ENCODE measurements around the gene PRR29. TPM values are rescaled to one million over a fixed set of nuclear protein-coding genes. Genes with fewer than 3 reads are reported as not detected.

The PRR29 gene
- polyA plus RNA-seq, 1 donor from 2014 or later, result 2.8 TPM

DNA sequence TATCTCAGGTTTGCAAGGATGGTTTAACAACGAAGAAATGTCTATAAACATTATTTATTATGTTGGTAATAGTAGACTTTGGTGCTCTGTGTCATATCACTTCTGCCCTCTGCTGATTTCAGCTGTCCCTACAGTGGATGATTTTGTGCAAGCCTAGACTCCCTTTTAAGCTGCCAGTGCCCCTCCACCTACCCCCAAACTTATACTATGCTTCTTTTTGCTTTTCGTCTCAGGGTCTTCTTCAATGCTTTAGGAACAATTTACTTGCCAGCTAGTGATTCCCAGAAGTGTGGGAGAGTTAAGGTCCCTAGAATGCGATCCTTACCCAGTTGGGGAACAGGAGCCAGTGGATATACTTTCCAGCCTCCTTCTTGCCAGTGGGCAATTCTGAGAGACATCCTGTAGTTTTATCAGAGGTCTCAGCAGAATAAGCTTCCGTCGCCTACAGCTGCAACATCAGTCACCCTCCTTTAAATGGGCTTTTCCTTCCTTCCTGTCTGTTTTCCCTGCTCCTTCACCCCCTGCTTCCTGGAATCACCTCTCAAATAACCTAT is 18.2 kb downstream of the PRR29 start:
- no peaks in the 10 kb centered on the region for H3F3A ChIP-seq (ENCODE audit: insufficient read depth, low read length, poor library complexity, severe bottlenecking)
- H3K79me2 ChIP-seq (replicated peaks; ENCODE audit: insufficient read depth, low read length), result no peaks in the 10 kb centered on the region
- H3K27ac ChIP-seq (ENCODE audit: low read length), result no peak overlapping the region
- H3K9me3 ChIP-seq (ENCODE audit: low read length), result no peaks in the 10 kb centered on the region
- no peak overlapping the region for H3K4me3 ChIP-seq (ENCODE audit: low read length)
- no peaks in the 10 kb centered on the region for H3K9me2 ChIP-seq (ENCODE audit: insufficient read depth, low read length)
- TF ChIP-seq, protein P1, sequence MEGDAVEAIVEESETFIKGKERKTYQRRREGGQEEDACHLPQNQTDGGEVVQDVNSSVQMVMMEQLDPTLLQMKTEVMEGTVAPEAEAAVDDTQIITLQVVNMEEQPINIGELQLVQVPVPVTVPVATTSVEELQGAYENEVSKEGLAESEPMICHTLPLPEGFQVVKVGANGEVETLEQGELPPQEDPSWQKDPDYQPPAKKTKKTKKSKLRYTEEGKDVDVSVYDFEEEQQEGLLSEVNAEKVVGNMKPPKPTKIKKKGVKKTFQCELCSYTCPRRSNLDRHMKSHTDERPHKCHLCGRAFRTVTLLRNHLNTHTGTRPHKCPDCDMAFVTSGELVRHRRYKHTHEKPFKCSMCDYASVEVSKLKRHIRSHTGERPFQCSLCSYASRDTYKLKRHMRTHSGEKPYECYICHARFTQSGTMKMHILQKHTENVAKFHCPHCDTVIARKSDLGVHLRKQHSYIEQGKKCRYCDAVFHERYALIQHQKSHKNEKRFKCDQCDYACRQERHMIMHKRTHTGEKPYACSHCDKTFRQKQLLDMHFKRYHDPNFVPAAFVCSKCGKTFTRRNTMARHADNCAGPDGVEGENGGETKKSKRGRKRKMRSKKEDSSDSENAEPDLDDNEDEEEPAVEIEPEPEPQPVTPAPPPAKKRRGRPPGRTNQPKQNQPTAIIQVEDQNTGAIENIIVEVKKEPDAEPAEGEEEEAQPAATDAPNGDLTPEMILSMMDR (IDR thresholded peaks at IDR 0.05; ENCODE audit: poor library complexity, severe bottlenecking), result no peak
- no peak for TF ChIP-seq POLR2AphosphoS5 (IDR thresholded peaks at IDR 0.05)
- TF ChIP-seq SMC3 (conservative IDR thresholded peaks at IDR 0.05; ENCODE audit: poor library complexity), result no peak
- no peak for TF ChIP-seq RAD21 (conservative IDR thresholded peaks at IDR 0.05)
- no peak for TF ChIP-seq EP300 (conservative IDR thresholded peaks at IDR 0.05; ENCODE audit: poor library complexity, severe bottlenecking)
- TF ChIP-seq, protein P2, sequence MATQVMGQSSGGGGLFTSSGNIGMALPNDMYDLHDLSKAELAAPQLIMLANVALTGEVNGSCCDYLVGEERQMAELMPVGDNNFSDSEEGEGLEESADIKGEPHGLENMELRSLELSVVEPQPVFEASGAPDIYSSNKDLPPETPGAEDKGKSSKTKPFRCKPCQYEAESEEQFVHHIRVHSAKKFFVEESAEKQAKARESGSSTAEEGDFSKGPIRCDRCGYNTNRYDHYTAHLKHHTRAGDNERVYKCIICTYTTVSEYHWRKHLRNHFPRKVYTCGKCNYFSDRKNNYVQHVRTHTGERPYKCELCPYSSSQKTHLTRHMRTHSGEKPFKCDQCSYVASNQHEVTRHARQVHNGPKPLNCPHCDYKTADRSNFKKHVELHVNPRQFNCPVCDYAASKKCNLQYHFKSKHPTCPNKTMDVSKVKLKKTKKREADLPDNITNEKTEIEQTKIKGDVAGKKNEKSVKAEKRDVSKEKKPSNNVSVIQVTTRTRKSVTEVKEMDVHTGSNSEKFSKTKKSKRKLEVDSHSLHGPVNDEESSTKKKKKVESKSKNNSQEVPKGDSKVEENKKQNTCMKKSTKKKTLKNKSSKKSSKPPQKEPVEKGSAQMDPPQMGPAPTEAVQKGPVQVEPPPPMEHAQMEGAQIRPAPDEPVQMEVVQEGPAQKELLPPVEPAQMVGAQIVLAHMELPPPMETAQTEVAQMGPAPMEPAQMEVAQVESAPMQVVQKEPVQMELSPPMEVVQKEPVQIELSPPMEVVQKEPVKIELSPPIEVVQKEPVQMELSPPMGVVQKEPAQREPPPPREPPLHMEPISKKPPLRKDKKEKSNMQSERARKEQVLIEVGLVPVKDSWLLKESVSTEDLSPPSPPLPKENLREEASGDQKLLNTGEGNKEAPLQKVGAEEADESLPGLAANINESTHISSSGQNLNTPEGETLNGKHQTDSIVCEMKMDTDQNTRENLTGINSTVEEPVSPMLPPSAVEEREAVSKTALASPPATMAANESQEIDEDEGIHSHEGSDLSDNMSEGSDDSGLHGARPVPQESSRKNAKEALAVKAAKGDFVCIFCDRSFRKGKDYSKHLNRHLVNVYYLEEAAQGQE (IDR thresholded peaks at IDR 0.05; ENCODE audit: borderline replicate concordance), result no peak
- TF ChIP-seq EZH2 (IDR thresholded peaks at IDR 0.05; ENCODE audit: borderline replicate concordance, insufficient read depth, low read length, poor library complexity, severe bottlenecking), result no peak
- no peak for TF ChIP-seq MXI1 (conservative IDR thresholded peaks at IDR 0.05; ENCODE audit: poor library complexity, severe bottlenecking)
- TF ChIP-seq TAF1 (IDR thresholded peaks at IDR 0.05; ENCODE audit: low read depth), result no peak
- no peaks in the 10 kb centered on the region for H3K27me3 ChIP-seq (ENCODE audit: insufficient read depth, low read depth, low read length)
- H4K20me1 ChIP-seq (ENCODE audit: insufficient read depth), result no peaks in the 10 kb centered on the region
- H3K36me3 ChIP-seq (ENCODE audit: insufficient read depth, low read length), result no peaks in the 10 kb centered on the region
- no peak overlapping the region for H2AFZ ChIP-seq (ENCODE audit: low read depth, low read length)
- H3K9ac ChIP-seq (ENCODE audit: low read length), result no peak overlapping the region
- H3K4me2 ChIP-seq (ENCODE audit: low read length), result no peak overlapping the region

DNA sequence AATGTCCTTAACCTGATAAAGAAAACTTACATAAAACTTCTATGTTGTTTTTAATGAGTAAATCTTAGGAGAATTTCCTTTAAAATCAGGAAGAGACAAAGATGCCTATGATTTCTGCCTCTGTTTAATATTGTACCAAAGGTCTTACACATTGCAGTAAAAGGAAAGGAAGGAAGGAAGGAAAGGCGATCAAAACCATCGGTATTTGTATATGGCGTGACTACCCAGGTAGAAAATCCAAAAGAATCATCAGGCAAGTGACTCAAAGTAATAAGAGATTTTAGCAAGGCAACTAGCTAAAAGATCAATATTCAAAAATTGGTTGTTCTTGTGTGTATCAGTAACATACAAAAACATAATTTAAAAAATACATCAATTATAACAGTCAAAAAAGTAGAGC is 18.8 kb downstream of the PRR29 start:
- Histone ChIP-seq H3K9me3 (ENCODE audit: low read length) (no peaks in the 10 kb centered on the region), H2AFZ (ENCODE audit: low read depth, low read length) (no peak overlapping the region), H3K9ac (ENCODE audit: low read length) (no peak overlapping the region), H3K4me2 (ENCODE audit: low read length) (no peak overlapping the region), H3K27me3 (ENCODE audit: insufficient read depth, low read depth, low read length) (no peaks in the 10 kb centered on the region), H4K20me1 (ENCODE audit: insufficient read depth) (no peaks in the 10 kb centered on the region), H3K9me2 (ENCODE audit: insufficient read depth, low read length) (no peaks in the 10 kb centered on the region), H3K79me2 (replicated peaks; ENCODE audit: insufficient read depth, low read length) (no peaks in the 10 kb centered on the region), H3K27ac (ENCODE audit: low read length) (no peak overlapping the region), H3K4me3 (ENCODE audit: low read length) (no peak overlapping the region), H3F3A (ENCODE audit: insufficient read depth, low read length, poor library complexity, severe bottlenecking) (no peaks in the 10 kb centered on the region), H3K36me3 (ENCODE audit: insufficient read depth, low read length) (no peaks in the 10 kb centered on the region)
- TF ChIP-seq TAF1 (IDR thresholded peaks at IDR 0.05; ENCODE audit: low read depth), result no peak
- TF ChIP-seq, protein P1 (IDR thresholded peaks at IDR 0.05; ENCODE audit: poor library complexity, severe bottlenecking), result no peak
- no peak for TF ChIP-seq POLR2AphosphoS5 (IDR thresholded peaks at IDR 0.05)
- no peak for TF ChIP-seq RAD21 (conservative IDR thresholded peaks at IDR 0.05)
- TF ChIP-seq EP300 (conservative IDR thresholded peaks at IDR 0.05; ENCODE audit: poor library complexity, severe bottlenecking), result no peak
- TF ChIP-seq EZH2 (IDR thresholded peaks at IDR 0.05; ENCODE audit: borderline replicate concordance, insufficient read depth, low read length, poor library complexity, severe bottlenecking), result no peak
- TF ChIP-seq, protein P2 (IDR thresholded peaks at IDR 0.05; ENCODE audit: borderline replicate concordance), result no peak
- TF ChIP-seq MXI1 (conservative IDR thresholded peaks at IDR 0.05; ENCODE audit: poor library complexity, severe bottlenecking), result no peak
- TF ChIP-seq SMC3 (conservative IDR thresholded peaks at IDR 0.05; ENCODE audit: poor library complexity), result no peak
